Aorta (tissue), 5 donors: ENCODE results near the gene SLX9. TPM values are rescaled to one million over a fixed set of nuclear protein-coding genes. Genes with fewer than 3 reads are reported as not detected.

Experiments used
- ATAC-seq: fragments of 200-7000 bp; cut with Tn5 transposase; one replicate; pipeline ENCODE4 v1.9.1; 2022; ENCODE audit warnings: moderate library complexity; ENCODE audit not compliant: low FRiP score
- DNase-seq, 2 donors: peaks; one replicate each; pipeline ENCODE4 v3.0.0-alpha.2; 2020
- H3K27ac ChIP-seq, 2 donors: one replicate each; pipeline ENCODE4 v1.5.1; 2013; ENCODE audit warnings: low read length in 2 of 2, mild to moderate bottlenecking in 2 of 2, moderate library complexity in 2 of 2, control low read depth in 1 of 2, inconsistent platforms in 1 of 2, low read depth in 1 of 2
- H3K27me3 ChIP-seq, 2 donors: one replicate each; pipeline ENCODE4 v1.6.1; 2013; ENCODE audit warnings: control low read depth in 1 of 2, low read length in 1 of 2, mild to moderate bottlenecking in 1 of 2, moderate library complexity in 1 of 2; ENCODE audit not compliant: insufficient read depth in 2 of 2, control insufficient read depth in 1 of 2
- H3K36me3 ChIP-seq, 2 donors: one replicate each; pipeline ENCODE4 v1.6.1; 2013; ENCODE audit warnings: control low read depth in 1 of 2, low read length in 1 of 2, mild to moderate bottlenecking in 1 of 2; ENCODE audit not compliant: insufficient read depth in 2 of 2, control insufficient read depth in 1 of 2
- H3K4me1 ChIP-seq, 2 donors: one replicate each; pipeline ENCODE4 v1.6.1; 2013; ENCODE audit warnings: low read length in 2 of 2, control low read depth in 1 of 2, mild to moderate bottlenecking in 1 of 2, moderate library complexity in 1 of 2; ENCODE audit not compliant: insufficient read depth in 2 of 2, control insufficient read depth in 1 of 2
- H3K4me3 ChIP-seq, 2 donors: one replicate each; pipeline ENCODE4 v1.5.1; 2013; ENCODE audit warnings: low read length in 2 of 2, control low read depth in 1 of 2, mild to moderate bottlenecking in 1 of 2
- H3K9me3 ChIP-seq: one replicate; pipeline ENCODE4 v1.6.1; 2013; ENCODE audit warnings: mild to moderate bottlenecking, low read length; ENCODE audit not compliant: control insufficient read depth
- WGBS, 2 donors: extraction: QIAGEN DNeasy Blood & Tissue Kit; methylation state at CpG; one replicate each; pipeline ENCODE4 v1.1.7; 2013; 5-methylcytosine and 5-hydroxymethylcytosine counted together
- intact Hi-C, 2 donors: fragments of 100-400 bp; cut with DNase I; formaldehyde crosslinking; loops; one replicate each; pipeline versions ENCODE4 v1.14.2 to v1.15.0; 2022
- polyA plus RNA-seq, 2 donors: library from polyadenylated mRNA; stranded (reverse); fragments of 200-250 nt; gene quantifications; one replicate each; pipeline ENCODE4 v1.2.3, GENCODE V29; 2013
- total RNA-seq, 2 donors: library from RNA; stranded (reverse); fragmentation: NEBNext Ultra II Directional; extraction: Animal tissue kit (Norgen Biotek cat#: 25700); gene quantifications; one replicate each; pipeline ENCODE4 v1.2.1, GENCODE V29; 2021
- donor health status: healthy with polysubstance abuse.
- donor health status: Bipolar disorder and iron deficiency.
- donor health status: DM: no; HTN: no; CAD: no.
- donor health status: DM: no; HTN: no; CAD: no.
- donor health status: DM: yes; HTN: yes; CAD: no.

SLX9 gene
- total and polyA plus RNA-seq, 4 donors, result 17.3 to 29.6 (median 20.3) TPM

DNA sequence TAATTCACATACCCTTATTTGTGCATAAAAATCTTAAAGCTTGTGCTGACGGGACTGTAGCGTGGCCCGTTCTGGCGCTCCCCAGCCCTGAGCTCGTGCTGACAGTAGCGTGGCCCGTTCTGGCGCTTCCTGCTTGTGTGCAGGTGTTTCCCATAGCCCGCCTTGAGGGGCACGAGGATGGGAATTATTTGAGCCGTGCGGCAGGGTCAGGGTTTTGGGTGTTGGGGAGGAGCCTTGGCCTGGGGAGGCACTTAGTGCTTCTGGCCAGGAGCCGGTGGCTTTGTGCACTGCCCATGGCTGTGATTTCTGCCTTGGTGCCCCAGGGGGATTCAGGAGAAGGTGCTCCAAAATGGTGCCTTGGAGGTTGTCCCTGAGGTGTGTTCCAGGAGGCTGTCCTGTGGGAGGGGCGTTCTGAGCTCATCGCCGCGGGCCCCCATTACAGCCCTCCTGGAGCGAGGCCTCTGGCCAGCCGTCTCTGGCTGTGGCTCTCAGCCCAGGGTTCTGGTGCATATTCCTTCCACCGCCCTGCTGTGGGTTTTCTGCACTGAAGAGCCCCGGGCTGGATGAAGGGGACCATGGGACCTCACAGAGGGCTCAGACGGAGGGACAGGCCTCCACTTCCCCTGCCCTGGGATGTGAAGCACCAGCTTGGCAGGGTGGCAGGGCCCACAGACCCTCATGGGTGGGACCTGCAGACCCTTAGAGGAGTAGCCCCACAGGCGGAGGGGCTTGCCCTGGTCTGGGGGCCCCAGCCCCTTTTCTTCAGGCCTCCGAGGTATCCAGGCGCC, 6.6 kb downstream of the SLX9 start:
- Histone ChIP-seq H3K4me3 (no peak overlapping the region), H3K9me3 (no peaks in the 10 kb centered on the region), H3K36me3 (peaks cover 0 to 2% of the 10 kb centered on the region in 2 donors), H3K4me1 (no peaks in the 10 kb centered on the region), H3K27me3 (no peaks in the 10 kb centered on the region), H3K27ac (no peak overlapping the region)
- DNase-seq, result peak; percentile 50 to 70
- 80 to 84% methylated on average over 25 of the region's 25 CpGs for WGBS, 2 donors
- intact Hi-C loops, result loop anchor here in 1 of 2 donors (5.0 kb wide), 1 partner anchor 131 kb away; no protein-coding TSS in a partner anchor
- ATAC-seq, result no peak

DNA sequence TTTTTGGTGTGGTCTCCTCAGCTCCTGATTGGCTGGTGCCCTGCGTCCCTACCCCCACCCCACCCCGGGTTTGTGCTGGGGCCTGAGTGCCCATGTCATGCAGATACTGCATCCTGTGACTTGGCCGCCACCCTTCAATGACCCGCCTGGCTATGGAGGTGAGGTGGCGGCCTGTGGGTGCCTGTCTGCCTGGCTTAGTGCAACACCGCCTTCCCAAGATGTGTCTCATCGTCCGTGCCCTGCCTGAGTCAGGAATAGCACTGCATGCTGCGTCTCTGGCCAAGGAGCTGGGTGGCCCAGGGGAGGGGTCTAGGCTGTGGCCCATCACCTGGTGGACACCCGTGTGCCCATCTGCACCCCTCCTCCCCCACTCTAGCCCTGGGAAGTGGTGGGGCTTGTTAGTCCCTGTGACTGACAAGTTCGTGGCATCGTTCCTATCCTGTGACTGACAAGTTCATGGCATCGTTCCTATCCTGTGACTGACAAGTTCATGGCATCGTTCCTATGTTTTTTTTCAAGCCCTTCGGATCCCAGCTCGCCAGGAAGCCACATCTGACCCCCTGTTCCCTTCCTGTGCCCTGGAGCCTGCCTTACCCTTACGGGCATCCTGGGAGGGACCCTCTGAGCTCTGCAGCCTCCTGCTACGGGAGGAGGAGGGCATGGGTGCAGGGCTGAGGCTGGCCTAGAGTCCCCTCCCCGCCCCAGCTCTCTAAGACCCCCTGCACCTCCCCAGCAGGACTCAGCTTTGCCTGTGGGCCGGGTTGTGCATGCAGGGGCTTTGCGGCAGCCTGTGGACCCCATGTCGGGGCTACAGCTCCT, 7.5 kb downstream of the SLX9 start:
- DNase-seq (peak; percentile 44 to 72), ATAC-seq (no peak)
- Histone ChIP-seq H3K9me3 (no peaks in the 10 kb centered on the region), H3K27ac (no peak overlapping the region), H3K27me3 (no peaks in the 10 kb centered on the region), H3K36me3 (peaks cover 0 to 2% of the 10 kb centered on the region in 2 donors), H3K4me3 (no peak overlapping the region), H3K4me1 (no peaks in the 10 kb centered on the region)
- WGBS, 2 donors, result 57 to 63% methylated on average over 22 of the region's 22 CpGs
- intact Hi-C loops, result loop anchor here in 1 of 2 donors (5.0 kb wide), 1 partner anchor 130 kb away; no protein-coding TSS in a partner anchor

DNA sequence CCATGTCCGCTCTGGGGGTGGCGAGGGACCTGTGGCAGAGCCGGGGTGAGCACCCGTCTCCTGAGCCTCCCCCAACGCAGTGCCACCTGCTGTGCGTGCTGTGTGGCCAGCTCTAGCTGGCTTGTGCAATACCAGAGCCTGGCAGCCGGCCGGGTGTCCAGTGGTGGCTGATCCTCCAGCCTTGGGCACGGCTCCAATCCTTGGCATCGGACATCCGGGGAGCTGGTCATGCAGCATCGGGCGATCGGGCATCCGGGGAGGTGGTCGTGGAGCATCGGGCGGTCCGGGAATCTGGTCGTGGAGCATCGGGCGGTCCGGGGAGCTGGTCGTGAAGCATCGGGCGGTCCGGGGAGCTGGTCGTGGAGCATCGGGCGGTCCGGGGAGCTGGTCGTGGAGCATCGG, 8.1 kb downstream of the SLX9 start:
- Histone ChIP-seq H3K4me1 (no peaks in the 10 kb centered on the region), H3K27ac (no peak overlapping the region), H3K36me3 (peaks cover 0 to 2% of the 10 kb centered on the region in 2 donors), H3K9me3 (no peaks in the 10 kb centered on the region), H3K27me3 (no peaks in the 10 kb centered on the region), H3K4me3 (no peak overlapping the region)
- 74 to 76% methylated on average over 29 to 33 of the region's 33 CpGs for WGBS, 2 donors
- intact Hi-C loops, result loop anchor here in 1 of 2 donors (2.0 to 5.0 kb wide), 3 partner anchors 129 to 191 kb away; no protein-coding TSS in a partner anchor
- ATAC-seq (no peak), DNase-seq (peak; percentile 68 to 82)

DNA sequence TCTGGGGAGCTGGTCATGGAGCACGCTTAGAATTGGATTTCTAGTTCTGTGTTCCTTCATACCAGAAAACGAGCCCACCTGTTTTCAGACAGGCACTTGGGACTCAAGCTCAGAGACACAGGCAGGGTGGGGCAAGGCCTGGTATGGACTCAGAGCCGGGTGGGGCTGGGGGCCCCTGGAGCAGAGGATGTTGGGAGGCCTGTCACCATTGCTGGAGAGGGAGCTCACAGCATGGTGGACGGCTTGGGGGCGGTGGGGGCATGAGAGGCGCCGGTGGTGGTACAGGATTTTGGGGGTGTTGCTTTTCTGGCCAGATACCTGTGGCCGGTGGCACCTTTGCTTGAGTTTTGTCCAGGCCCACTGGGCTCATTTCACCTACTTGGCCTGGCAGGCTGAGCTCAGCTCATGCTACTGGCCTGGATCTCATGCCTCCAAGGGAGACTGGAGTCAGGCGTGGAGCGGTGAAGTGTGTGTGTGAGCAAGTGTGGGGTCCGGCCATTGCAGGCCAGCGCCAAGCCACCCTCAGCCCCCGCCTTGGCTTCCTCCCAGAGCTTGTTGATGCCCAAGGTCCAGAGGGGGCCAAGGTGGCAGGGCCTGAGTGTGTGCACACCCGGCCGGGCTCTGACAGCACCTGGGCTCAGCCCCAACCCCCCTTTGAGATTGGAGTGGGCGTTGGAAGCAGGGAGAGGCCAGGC, 8.7 kb downstream of the SLX9 start:
- DNase-seq, result peak; percentile 46 to 70
- 74 to 75% methylated on average over 16 of the region's 16 CpGs for WGBS, 2 donors
- ATAC-seq, result no peak
- Histone ChIP-seq H3K27ac (no peak overlapping the region), H3K36me3 (peaks cover 0 to 2% of the 10 kb centered on the region in 2 donors), H3K9me3 (no peaks in the 10 kb centered on the region), H3K4me3 (no peak overlapping the region), H3K4me1 (no peaks in the 10 kb centered on the region), H3K27me3 (no peaks in the 10 kb centered on the region)
- intact Hi-C loops, result loop anchor here in 1 of 2 donors (2.0 to 5.0 kb wide), 3 partner anchors 129 to 190 kb away; no protein-coding TSS in a partner anchor

DNA sequence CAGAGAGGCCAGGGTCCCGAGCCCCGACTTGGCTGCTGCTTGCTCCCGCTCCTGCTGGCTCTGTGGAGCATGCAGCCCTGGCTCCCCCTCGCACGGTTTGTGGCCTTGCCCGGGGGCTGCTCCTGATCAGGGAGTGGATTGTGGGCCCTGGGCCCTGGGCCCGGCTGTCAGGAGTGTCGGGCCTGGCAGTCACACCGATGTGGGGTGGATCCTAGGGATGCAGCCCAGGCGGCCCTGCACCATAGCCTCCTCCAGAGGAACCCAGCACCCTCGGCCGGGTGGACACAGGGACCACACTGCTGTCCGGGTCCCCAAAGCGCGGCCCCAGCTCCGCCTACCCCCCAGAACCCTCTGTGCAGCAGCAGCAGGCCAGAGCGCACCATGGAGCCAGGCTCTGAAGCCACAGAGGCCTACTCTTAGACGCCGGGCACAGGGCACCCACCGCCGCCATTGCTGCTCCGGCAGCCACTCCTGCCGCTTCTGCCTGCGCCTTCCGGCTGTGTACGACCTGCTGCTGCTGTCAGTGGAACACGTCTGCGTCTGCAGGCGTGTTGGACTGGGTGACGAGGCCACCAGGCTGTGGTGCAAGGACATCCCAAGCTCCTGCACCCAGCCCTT, 9.4 kb downstream of the SLX9 start:
- DNase-seq (peak in 1 of 2 donors; percentile 77), ATAC-seq (no peak)
- 61 to 67% methylated on average over 30 of the region's 30 CpGs for WGBS, 2 donors
- Histone ChIP-seq H3K27ac (no peak overlapping the region), H3K9me3 (no peaks in the 10 kb centered on the region), H3K36me3 (no peaks in the 10 kb centered on the region), H3K4me3 (no peak overlapping the region), H3K27me3 (no peaks in the 10 kb centered on the region), H3K4me1 (no peaks in the 10 kb centered on the region)
- intact Hi-C loops, result loop anchor here in 1 of 2 donors (2.0 to 5.0 kb wide), 3 partner anchors 128 to 190 kb away; no protein-coding TSS in a partner anchor

DNA sequence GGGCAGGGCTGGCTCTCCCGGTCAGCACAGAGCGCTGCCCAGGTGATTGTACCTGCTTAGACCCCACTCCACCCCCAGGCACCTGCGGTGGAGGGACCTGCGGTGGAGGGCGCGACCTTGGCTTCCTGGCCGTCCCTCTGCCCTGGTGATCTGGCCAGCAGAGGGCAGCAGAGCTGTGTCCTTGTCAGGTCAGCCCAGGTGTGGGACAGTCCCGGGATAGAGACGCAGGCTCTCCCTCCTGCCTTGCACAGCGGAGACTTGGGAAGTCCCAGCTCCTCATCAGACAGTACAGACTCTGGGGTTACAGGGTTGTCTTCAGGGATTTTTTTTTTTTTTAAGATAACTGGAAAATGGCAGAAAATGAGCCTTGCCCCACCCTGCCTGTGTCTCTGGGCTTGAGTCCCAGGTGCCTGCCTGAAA, 10.0 kb downstream of the SLX9 start:
- H3K4me1 ChIP-seq, result no peaks in the 10 kb centered on the region
- no peak overlapping the region for H3K27ac ChIP-seq
- DNase-seq, result peak; percentile 90 to 96
- peak; percentile 78 for ATAC-seq
- H3K36me3 ChIP-seq, result no peaks in the 10 kb centered on the region
- no peaks in the 10 kb centered on the region for H3K9me3 ChIP-seq
- intact Hi-C loops, result loop anchor here (2.0 to 10.0 kb wide), 5 partner anchors 105 to 345 kb away; no protein-coding TSS in a partner anchor
- no peak overlapping the region for H3K4me3 ChIP-seq
- H3K27me3 ChIP-seq, result no peaks in the 10 kb centered on the region
- 9% methylated on average over 10 of the region's 10 CpGs for WGBS, 2 donors

DNA sequence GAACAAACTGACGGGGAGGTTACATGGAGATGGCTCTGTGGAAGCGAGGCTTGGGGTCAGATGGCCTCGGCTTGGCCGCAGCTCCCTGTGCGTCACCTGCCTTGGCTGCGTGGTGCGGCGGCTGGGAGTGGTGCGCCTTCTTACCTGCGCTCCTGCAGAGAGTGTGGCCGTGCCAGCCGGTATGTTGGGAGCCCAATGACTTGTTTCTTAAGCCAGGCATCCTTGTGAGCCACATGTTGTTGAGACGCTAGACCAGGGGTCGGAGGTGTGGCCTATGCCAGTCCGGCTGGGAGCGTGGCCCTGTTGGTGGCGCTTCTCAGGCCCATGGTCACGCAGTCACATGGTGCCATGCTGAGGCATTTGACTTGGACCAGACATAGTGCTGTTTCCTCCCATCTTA, 10.5 kb downstream of the SLX9 start:
- DNase-seq (peak; percentile 49 to 81), ATAC-seq (peak; percentile 5)
- WGBS, 2 donors, result 22 to 40% methylated on average over 18 of the region's 18 CpGs
- Histone ChIP-seq H3K27me3 (no peaks in the 10 kb centered on the region), H3K4me3 (no peak overlapping the region), H3K4me1 (no peaks in the 10 kb centered on the region), H3K27ac (peak overlapping the region; percentile 43 to 61), H3K36me3 (no peaks in the 10 kb centered on the region), H3K9me3 (no peaks in the 10 kb centered on the region)
- intact Hi-C loops, result loop anchor here (10.0 kb wide), 2 partner anchors 104 to 344 kb away; no protein-coding TSS in a partner anchor
